Measurements from ENCODE around the gene RCBTB1.

Gene RCBTB1

DNA sequence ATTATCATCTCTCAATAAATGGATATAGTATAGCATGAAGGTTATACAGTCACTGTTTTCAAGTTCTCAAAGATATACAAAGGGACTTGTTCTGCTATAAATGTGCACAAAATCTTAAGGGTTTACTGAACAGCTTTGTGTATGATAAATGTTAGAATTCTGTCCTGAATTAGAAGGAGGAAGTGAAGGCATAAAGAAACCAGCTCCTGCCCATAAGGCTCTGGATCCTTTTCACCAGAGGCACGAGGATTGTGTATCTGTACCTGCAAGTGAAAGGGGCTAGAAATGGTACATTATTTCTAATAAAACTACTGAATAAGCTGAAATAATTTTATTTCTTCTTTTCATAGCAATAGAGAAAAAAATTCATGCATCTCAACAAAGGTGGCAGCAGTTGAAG is 57.2 kb downstream of the RCBTB1 start:
- no peak for DNase-seq
- H3K4me3 ChIP-seq (ENCODE audit: low read depth, low read length), result no peak overlapping the region
- H3K27me3 ChIP-seq (ENCODE audit: insufficient read depth, low read depth, severe bottlenecking), result no peaks in the 10 kb centered on the region
- no peak overlapping the region for H3K27ac ChIP-seq
- TF ChIP-seq, protein P1, sequence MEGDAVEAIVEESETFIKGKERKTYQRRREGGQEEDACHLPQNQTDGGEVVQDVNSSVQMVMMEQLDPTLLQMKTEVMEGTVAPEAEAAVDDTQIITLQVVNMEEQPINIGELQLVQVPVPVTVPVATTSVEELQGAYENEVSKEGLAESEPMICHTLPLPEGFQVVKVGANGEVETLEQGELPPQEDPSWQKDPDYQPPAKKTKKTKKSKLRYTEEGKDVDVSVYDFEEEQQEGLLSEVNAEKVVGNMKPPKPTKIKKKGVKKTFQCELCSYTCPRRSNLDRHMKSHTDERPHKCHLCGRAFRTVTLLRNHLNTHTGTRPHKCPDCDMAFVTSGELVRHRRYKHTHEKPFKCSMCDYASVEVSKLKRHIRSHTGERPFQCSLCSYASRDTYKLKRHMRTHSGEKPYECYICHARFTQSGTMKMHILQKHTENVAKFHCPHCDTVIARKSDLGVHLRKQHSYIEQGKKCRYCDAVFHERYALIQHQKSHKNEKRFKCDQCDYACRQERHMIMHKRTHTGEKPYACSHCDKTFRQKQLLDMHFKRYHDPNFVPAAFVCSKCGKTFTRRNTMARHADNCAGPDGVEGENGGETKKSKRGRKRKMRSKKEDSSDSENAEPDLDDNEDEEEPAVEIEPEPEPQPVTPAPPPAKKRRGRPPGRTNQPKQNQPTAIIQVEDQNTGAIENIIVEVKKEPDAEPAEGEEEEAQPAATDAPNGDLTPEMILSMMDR (IDR thresholded peaks at IDR 0.05; ENCODE audit: low read depth, low read length), result no peak
- 0 out of 2 replicates have a peak, but pooled peaks cover 2% of the 10 kb centered on the region for H3K36me3 ChIP-seq
- H3K9me3 ChIP-seq (ENCODE audit: severe bottlenecking), result no peaks in the 10 kb centered on the region

DNA sequence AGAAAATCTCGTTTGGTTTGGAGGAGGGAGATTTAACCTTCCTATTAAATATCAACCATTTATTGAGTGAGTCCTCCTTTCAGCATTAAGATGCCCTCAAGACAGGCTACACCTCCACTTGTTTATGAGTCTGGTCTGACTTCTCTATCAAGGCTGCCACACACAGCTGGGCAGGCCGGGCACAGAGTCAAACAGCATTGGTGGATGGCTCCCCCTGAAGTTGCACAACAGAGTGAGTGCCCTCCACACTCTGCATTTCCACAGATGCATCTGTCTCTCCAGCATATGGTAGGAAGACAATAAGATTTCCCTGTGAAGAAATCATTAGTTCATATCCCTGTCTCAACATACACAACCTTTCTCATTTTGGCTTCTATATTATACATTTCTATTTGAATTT is 58.2 kb downstream of the RCBTB1 start:
- H3K36me3 ChIP-seq, result no peaks in the 10 kb centered on the region
- no peak overlapping the region for H3K4me3 ChIP-seq (ENCODE audit: low read depth, low read length)
- H3K9me3 ChIP-seq (ENCODE audit: severe bottlenecking), result no peaks in the 10 kb centered on the region
- H3K27ac ChIP-seq, result no peak overlapping the region
- no peak for DNase-seq
- no peaks in the 10 kb centered on the region for H3K27me3 ChIP-seq (ENCODE audit: insufficient read depth, low read depth, severe bottlenecking)
- TF ChIP-seq, protein P1 (IDR thresholded peaks at IDR 0.05; ENCODE audit: low read depth, low read length), result no peak

DNA sequence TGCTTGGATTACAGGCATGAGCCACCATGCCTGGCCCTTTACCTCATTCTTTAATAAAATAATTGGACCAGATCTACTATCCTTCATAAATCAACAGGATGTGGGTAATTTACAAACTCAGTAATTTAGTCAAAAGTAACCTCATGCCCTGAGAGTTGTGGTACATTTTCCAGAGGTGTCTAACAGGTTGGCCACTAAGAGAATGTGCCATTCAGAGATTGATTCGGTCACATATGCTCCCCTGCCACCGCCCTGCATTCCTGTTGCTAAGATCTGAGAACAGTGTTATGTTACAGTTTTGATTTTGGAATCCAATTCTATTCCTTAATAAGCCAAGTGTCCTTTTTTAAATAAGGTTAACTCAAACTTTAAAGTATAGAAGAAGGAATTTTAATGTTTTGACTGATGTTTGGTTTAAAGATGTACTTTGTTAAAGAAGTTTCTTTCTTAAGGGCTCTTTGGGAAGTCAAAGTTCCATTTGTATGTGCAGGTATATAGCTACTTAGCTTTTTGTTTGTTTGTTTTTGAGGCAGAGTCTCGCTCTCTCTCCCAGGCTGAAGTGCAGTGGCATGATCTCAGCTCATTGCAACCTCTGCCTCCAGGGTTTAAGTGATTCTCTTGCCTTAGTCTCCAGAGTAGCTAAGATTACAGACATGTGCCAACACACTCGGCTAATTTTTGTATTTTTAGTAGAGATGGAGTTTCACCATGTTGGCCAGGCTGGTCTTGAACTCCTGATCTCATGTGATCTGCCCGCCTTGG is 60.4 kb downstream of the RCBTB1 start:
- Histone ChIP-seq H3K27ac (no peak overlapping the region), H3K36me3 (no peaks in the 10 kb centered on the region), H3K27me3 (ENCODE audit: insufficient read depth, low read depth, severe bottlenecking) (no peaks in the 10 kb centered on the region), H3K4me3 (ENCODE audit: low read depth, low read length) (no peak overlapping the region), H3K9me3 (ENCODE audit: severe bottlenecking) (no peaks in the 10 kb centered on the region)
- TF ChIP-seq, protein P1 (IDR thresholded peaks at IDR 0.05; ENCODE audit: low read depth, low read length), result no peak
- DNase-seq, result no peak

DNA sequence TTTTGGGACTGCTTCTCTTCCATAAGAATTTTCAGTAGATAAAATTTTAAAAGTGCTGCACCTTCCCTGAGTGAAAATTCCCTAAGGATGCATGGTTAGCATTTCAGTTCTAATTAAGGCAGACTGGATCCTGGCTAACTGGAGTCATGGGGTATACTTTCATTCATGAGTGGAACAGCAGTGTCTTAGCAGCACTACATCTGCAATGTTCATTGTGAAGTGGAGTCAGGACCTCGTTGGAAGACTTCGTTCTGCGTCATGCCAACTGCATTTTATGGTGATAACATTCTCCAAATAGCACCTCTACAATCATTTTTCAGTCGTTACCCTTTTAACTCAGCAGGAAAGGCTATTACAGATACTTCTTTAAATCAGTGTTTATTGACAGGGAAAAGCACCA is 64.1 kb downstream of the RCBTB1 start:
- H3K9me3 ChIP-seq (ENCODE audit: severe bottlenecking), result no peaks in the 10 kb centered on the region
- no peak for DNase-seq
- no peaks in the 10 kb centered on the region for H3K36me3 ChIP-seq
- H3K4me3 ChIP-seq (ENCODE audit: low read depth, low read length), result no peak overlapping the region
- no peaks in the 10 kb centered on the region for H3K27me3 ChIP-seq (ENCODE audit: insufficient read depth, low read depth, severe bottlenecking)
- TF ChIP-seq, protein P1 (IDR thresholded peaks at IDR 0.05; ENCODE audit: low read depth, low read length), result no peak
- no peak overlapping the region for H3K27ac ChIP-seq

DNA sequence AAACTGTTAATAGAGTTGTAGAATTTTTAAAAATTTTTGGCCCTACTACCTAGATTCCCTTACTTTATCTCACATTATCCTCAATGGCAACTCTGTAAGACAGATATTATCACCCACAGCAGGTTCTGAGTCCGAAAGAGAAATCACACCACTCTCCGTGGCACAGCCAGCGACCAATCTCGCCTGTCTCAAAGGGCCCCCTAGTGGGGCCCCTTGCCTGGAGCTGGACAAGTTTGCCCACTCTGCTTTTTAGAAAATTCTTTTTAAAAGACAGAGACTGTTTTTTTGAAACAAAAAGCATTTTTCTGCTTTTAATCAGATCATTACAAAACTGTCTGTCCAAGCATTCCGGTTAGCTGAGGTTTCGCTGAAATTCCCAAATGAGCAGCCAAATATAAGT is 67.9 kb downstream of the RCBTB1 start:
- Histone ChIP-seq H3K4me3 (ENCODE audit: low read depth, low read length) (no peak overlapping the region), H3K27me3 (ENCODE audit: insufficient read depth, low read depth, severe bottlenecking) (no peaks in the 10 kb centered on the region), H3K36me3 (no peaks in the 10 kb centered on the region), H3K27ac (no peak overlapping the region), H3K9me3 (ENCODE audit: severe bottlenecking) (no peaks in the 10 kb centered on the region)
- no peak for DNase-seq
- TF ChIP-seq, protein P1 (IDR thresholded peaks at IDR 0.05; ENCODE audit: low read depth, low read length), result no peak

DNA sequence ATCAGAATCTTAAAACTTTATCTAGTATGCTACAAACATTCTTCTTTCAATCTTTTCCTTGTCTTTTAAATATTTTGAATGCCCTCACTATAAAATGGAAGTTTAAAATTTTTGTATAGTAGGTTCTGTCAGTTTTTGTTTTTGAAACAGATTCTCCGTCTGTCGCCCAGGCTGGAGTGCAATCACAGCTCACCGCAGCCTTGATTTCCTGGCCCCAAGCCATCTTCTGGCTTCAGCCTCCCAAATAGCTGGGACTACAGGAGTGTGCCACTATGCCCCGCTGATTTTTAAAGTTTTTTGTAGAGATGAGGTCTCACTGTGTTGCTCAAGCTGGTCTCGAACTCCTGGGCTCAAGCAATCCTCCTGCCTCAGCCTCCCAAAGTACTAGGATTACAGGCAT is 68.9 kb downstream of the RCBTB1 start:
- Histone ChIP-seq H3K9me3 (ENCODE audit: severe bottlenecking) (no peaks in the 10 kb centered on the region), H3K27ac (no peak overlapping the region), H3K36me3 (no peaks in the 10 kb centered on the region), H3K4me3 (ENCODE audit: low read depth, low read length) (no peak overlapping the region), H3K27me3 (ENCODE audit: insufficient read depth, low read depth, severe bottlenecking) (no peaks in the 10 kb centered on the region)
- DNase-seq, result no peak
- TF ChIP-seq, protein P1 (IDR thresholded peaks at IDR 0.05; ENCODE audit: low read depth, low read length), result no peak

Measured in WERI-Rb-1 (cell line).